Measurements from ENCODE around the gene STX18.

DNA sequence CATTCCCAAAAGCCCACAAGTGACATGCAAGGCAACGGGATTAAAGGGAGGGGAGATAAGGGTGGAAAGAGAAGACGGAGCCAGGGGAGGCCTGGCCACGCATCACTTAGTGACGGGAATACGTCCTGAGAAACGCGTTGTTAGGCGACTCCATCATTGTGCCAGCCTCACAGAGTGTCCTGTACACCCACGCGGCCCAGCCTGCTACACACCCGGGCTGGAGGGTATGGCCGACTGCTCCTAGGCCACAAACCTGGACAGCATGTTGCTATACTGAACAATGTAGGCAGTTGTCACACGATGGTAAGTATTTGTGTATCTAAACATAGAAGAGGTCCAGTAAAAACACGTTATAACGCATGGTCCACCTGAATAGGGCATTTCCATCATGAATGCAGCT, 131.6 kb downstream of the STX18 start:
- TF ChIP-seq GATA2 (IDR thresholded peaks at IDR 0.05; ENCODE audit: low read depth, low read length) (no peak), GATA3 (IDR thresholded peaks at IDR 0.05; ENCODE audit: low read depth, low read length) (no peak)

Measured in SH-SY5Y (cell line).